Sigmoid colon (tissue), 4 donors: ENCODE measurements around the gene KLHL29.

ENCODE experiments used
- POLR2A ChIP-seq, 2 donors: fragments of 450-650 bp; IDR thresholded peaks; one replicate each; pipeline ENCODE4 v1.6.1; 2016; ENCODE audit warnings: antibody characterized with exemption in 2 of 2, mild to moderate bottlenecking in 2 of 2, moderate library complexity in 2 of 2
- POLR2AphosphoS5 ChIP-seq, 4 donors: sonication (generic); formaldehyde crosslinking; IDR thresholded peaks; one replicate each; pipeline ENCODE4 v1.6.1; 2017; ENCODE audit warnings: antibody characterized with exemption in 4 of 4
- TF ChIP-seq, protein P1 (sequence below), 4 experiments: fragments of 450-650 bp in 3 of 4; fragments of 200-600 bp in 1 of 4; IDR thresholded peaks; one replicate each; pipeline ENCODE4 v1.5.1; 2016 to 2019; ENCODE audit warnings: antibody characterized with exemption in 4 of 4, mild to moderate bottlenecking in 3 of 4, moderate library complexity in 2 of 4

DNA sequence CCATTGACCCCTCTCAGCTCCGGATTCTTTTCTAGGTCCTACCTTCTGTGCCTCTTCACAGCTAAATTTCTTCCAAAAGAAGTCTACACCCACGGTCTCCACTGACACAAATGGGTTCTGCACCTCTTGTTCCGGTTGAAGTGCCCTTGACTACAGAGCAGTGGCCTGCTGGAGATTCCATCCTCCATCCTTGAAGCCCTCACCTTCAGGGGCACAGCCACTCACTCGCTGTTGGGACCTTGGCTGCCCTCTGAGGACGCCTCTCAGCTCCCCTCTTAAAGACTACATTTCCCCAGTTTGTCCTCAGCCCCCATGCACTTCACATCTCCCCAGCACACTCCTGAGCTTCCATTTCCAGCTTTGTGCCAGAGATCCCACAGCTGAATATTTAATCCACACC, 315.6 kb downstream of the KLHL29 start:
- TF ChIP-seq, protein P1, sequence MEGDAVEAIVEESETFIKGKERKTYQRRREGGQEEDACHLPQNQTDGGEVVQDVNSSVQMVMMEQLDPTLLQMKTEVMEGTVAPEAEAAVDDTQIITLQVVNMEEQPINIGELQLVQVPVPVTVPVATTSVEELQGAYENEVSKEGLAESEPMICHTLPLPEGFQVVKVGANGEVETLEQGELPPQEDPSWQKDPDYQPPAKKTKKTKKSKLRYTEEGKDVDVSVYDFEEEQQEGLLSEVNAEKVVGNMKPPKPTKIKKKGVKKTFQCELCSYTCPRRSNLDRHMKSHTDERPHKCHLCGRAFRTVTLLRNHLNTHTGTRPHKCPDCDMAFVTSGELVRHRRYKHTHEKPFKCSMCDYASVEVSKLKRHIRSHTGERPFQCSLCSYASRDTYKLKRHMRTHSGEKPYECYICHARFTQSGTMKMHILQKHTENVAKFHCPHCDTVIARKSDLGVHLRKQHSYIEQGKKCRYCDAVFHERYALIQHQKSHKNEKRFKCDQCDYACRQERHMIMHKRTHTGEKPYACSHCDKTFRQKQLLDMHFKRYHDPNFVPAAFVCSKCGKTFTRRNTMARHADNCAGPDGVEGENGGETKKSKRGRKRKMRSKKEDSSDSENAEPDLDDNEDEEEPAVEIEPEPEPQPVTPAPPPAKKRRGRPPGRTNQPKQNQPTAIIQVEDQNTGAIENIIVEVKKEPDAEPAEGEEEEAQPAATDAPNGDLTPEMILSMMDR (IDR thresholded peaks at IDR 0.05) = no peak
- TF ChIP-seq POLR2A (IDR thresholded peaks at IDR 0.05) = no peak
- no peak for TF ChIP-seq POLR2AphosphoS5 (IDR thresholded peaks at IDR 0.05)
